Ovary (tissue), 3 donors: ENCODE measurements around the gene CCDC12.

ENCODE experiments used
- EP300 ChIP-seq: sonication (generic); formaldehyde crosslinking; IDR thresholded peaks from one replicate; pipeline ENCODE4 v1.6.1; 2017; ENCODE audit warnings: antibody characterized with exemption
- POLR2A ChIP-seq: fragments of 450-650 bp; IDR thresholded peaks from one replicate; pipeline ENCODE4 v1.6.1; 2017; ENCODE audit warnings: antibody characterized with exemption, mild to moderate bottlenecking, moderate library complexity
- TF ChIP-seq, protein P1 (sequence below), 3 donors: fragments of 450-650 bp in 2 of 3; fragments of 200-600 bp in 1 of 3; IDR thresholded peaks; one replicate each; pipeline versions ENCODE4 v1.5.1 to v1.8.0; 2016 to 2022; ENCODE audit warnings: antibody characterized with exemption in 3 of 3, mild to moderate bottlenecking in 1 of 3
- donor health status: DM: no; HTN: no; CAD: no.

DNA sequence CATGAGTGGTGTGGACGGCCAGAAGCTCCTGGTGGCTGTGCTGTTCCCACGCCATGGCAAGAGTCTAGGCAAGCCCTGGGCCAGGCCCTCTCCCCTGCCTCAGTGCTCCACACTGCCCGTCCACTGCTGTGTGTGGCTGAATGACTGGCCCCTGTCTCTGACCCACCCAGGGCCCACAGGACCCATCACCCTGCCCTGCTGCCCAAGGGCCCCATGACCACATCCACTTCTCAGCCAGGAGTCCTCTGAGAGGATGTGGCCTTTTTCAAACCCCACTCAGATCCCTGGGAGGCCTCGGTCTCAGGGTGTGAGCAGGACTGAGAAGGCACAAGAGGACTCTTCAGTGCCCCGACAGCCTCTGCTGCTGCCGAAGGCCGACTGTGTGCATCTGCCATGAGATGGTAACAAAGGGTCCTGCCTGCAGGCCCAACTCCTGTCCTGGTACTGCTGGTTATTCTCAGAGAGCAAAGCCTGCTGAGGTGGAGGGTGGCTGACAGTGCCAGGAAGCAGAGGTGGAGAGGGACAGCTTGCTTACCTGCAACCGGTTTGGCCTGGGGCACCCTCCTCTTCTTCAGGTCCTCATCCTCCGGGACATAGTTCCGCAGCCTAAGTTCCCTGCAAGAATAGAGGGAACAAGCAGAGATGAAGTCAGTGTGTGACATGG, 51.5 kb downstream of the CCDC12 start:
- TF ChIP-seq, protein P1, sequence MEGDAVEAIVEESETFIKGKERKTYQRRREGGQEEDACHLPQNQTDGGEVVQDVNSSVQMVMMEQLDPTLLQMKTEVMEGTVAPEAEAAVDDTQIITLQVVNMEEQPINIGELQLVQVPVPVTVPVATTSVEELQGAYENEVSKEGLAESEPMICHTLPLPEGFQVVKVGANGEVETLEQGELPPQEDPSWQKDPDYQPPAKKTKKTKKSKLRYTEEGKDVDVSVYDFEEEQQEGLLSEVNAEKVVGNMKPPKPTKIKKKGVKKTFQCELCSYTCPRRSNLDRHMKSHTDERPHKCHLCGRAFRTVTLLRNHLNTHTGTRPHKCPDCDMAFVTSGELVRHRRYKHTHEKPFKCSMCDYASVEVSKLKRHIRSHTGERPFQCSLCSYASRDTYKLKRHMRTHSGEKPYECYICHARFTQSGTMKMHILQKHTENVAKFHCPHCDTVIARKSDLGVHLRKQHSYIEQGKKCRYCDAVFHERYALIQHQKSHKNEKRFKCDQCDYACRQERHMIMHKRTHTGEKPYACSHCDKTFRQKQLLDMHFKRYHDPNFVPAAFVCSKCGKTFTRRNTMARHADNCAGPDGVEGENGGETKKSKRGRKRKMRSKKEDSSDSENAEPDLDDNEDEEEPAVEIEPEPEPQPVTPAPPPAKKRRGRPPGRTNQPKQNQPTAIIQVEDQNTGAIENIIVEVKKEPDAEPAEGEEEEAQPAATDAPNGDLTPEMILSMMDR (IDR thresholded peaks at IDR 0.05), result no peak
- TF ChIP-seq EP300 (no peak), POLR2A (no peak)
